ENCODE results near the gene RERE.

RERE gene

DNA sequence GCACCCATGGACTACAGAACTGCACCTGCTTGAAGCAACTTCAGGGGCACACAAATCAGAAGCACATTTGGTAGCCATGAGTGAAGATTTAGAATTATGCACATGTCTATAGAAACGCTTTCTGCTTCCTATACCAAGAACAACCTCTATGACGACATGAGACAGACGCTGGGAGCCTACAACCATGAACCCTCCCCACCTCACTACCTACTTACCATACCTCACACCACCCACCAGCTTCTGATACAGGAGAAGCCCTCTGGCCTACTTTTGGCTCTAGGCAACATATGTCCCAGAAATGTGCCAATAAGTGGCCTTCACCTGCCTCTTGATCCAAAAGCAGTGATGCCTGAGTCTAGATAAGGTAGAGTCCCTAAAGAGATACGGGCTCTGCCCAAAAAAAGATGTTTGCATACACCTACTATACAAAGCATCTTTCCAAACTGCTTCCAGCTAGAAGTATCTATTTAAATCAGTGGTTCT lies 441.0 kb downstream of the RERE start:
- TF ChIP-seq, protein P1, sequence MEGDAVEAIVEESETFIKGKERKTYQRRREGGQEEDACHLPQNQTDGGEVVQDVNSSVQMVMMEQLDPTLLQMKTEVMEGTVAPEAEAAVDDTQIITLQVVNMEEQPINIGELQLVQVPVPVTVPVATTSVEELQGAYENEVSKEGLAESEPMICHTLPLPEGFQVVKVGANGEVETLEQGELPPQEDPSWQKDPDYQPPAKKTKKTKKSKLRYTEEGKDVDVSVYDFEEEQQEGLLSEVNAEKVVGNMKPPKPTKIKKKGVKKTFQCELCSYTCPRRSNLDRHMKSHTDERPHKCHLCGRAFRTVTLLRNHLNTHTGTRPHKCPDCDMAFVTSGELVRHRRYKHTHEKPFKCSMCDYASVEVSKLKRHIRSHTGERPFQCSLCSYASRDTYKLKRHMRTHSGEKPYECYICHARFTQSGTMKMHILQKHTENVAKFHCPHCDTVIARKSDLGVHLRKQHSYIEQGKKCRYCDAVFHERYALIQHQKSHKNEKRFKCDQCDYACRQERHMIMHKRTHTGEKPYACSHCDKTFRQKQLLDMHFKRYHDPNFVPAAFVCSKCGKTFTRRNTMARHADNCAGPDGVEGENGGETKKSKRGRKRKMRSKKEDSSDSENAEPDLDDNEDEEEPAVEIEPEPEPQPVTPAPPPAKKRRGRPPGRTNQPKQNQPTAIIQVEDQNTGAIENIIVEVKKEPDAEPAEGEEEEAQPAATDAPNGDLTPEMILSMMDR (IDR thresholded peaks at IDR 0.05; ENCODE audit: low read depth, low read length): no peak
- DNase-seq (ENCODE audit: extremely low read depth, low read depth): no peak

- no peak for DNase-seq (ENCODE audit: extremely low read depth, low read depth)
- TF ChIP-seq, protein P1 (IDR thresholded peaks at IDR 0.05; ENCODE audit: low read depth, low read length): peak; percentile 41
Measured at GRCh38 chr1:8374812-8375211, 442.6 kb downstream of the RERE start.

- DNase-seq (ENCODE audit: extremely low read depth, low read depth): no peak
- TF ChIP-seq, protein P1 (IDR thresholded peaks at IDR 0.05; ENCODE audit: low read depth, low read length): no peak
Measured at GRCh38 chr1:8374356-8374755, 443.1 kb downstream of the RERE start.

- TF ChIP-seq, protein P1 (IDR thresholded peaks at IDR 0.05; ENCODE audit: low read depth, low read length): no peak
- no peak for DNase-seq (ENCODE audit: extremely low read depth, low read depth)
Measured at GRCh38 chr1:8373581-8374241, 443.7 kb downstream of the RERE start.

DNA sequence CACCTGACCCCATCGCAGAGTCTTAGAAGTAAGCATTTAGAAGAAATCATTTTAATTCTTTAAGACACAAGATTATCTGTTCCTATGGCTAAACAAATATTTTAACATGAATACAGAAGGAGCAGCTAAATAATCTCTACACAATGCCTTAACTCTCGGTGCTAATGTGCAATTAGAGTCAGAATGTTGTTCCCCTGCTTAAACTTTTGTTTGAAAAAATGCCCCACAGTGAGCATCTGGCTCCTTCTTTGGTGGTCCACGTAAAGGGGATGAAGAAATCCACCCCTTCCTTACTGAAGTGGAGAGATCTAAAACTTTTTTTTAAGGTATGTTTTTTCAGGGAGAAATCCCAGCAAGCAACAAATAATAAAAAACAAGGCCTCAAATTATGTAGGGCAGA lies 444.3 kb downstream of the RERE start:
- DNase-seq (ENCODE audit: extremely low read depth, low read depth): no peak
- TF ChIP-seq, protein P1 (IDR thresholded peaks at IDR 0.05; ENCODE audit: low read depth, low read length): no peak

DNA sequence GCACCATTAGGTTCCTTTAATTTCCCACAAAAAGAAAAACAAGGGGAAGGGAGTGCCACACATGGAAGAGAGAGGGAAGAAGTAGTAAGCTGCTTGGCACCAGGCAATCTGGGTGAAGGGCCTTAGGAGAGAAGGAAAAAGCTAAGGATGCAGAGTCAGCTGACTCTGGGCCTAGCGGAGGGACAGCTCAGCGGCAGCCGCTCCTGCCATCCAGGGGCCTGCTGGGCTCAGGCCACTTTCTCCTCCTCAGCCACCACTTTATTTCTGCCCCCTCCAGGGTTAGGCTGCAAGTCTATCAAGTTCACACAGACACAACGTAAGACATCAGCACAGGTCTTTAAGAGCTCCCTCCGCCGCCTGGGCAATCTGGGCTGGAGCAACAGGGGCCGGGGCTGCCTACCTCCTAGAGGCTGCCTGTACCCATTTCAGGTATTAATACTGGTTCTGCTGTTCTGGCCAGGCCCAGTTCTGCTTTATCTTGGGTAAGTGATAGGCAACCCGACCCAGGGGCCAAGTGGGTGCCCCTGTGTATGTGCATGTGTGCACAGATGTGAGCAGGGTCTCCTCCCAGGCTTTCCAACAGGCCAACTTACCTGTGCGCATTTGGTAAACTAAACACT lies 446.0 kb downstream of the RERE start:
- TF ChIP-seq, protein P1 (IDR thresholded peaks at IDR 0.05; ENCODE audit: low read depth, low read length): no peak
- DNase-seq (ENCODE audit: extremely low read depth, low read depth): no peak

DNA sequence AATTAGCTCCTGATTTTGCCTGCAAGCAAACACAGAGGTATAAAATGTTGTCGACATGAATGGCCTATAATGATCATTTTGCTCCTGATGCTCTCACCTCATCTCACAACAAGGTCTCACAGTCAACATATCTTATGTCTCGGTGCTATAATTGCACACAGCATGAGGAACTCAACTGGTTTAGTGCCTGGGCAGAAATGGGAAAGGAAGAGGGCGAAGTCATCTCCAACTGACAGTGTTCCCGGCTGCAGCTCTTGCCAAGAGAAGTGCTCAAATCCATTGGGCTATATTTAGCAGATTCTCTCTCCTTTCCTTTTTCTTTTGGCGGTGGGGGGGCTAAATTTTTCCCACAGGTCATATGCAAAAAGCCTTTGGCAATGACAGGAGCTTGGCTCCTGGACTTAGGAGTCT lies 446.5 kb downstream of the RERE start:
- TF ChIP-seq, protein P1 (IDR thresholded peaks at IDR 0.05; ENCODE audit: low read depth, low read length): no peak
- DNase-seq (ENCODE audit: extremely low read depth, low read depth): no peak
